DMS53 (cell line): ENCODE results near the gene FRAT2.
"Not testable (repeated sequence)": the region's sequence is repeated elsewhere in the genome, so short reads cannot be mapped to it uniquely, and the experiment has no call there.

Source experiments
- DNase-seq: peaks from one replicate; lab custom pipeline; 2025; lab: John Stamatoyannopoulos, UW

Gene FRAT2

GRCh38 chr10:97356318-97356914 lies 21.9 kb upstream of the FRAT2 start:
- DNase-seq: no peak

GRCh38 chr10:97355571-97355975 lies 21.0 kb upstream of the FRAT2 start:
- DNase-seq: no peak

- no peak for DNase-seq
These were observed 19.4 kb upstream of the FRAT2 start for GRCh38 chr10:97353945-97354344.

- no peak for DNase-seq
These were observed 15.4 kb upstream of the FRAT2 start for GRCh38 chr10:97349752-97350513.

- DNase-seq: no peak
These were observed 12.8 kb upstream of the FRAT2 start for GRCh38 chr10:97347317-97347716.

- not testable (repeated sequence) for DNase-seq
These were observed 9.1 kb upstream of the FRAT2 start for GRCh38 chr10:97343664-97344063.

- no peak for DNase-seq
These were observed 6.9 kb upstream of the FRAT2 start for GRCh38 chr10:97341416-97341815.

- no peak for DNase-seq
These were observed 3.5 kb upstream of the FRAT2 start for GRCh38 chr10:97338041-97338440.

GRCh38 chr10:97336942-97337831 lies 2.7 kb upstream of the FRAT2 start:
- peak; percentile 56 for DNase-seq

- no peak for DNase-seq
These were observed 1.9 kb upstream of the FRAT2 start for GRCh38 chr10:97336446-97336845.

GRCh38 chr10:97336006-97336405 lies 1.5 kb upstream of the FRAT2 start:
- no peak for DNase-seq

GRCh38 chr10:97335188-97335619 lies 675 bp upstream of the FRAT2 start:
- DNase-seq: no peak

GRCh38 chr10:97333601-97334369 lies 744 bp downstream of the FRAT2 start:
- peak; percentile 78 for DNase-seq

- no peak for DNase-seq
These were observed 1.3 kb downstream of the FRAT2 start for GRCh38 chr10:97333351-97333600.

- DNase-seq: peak; percentile 71
These were observed 1.8 kb downstream of the FRAT2 start for GRCh38 chr10:97332591-97333350.

- no peak for DNase-seq
These were observed 3.3 kb downstream of the FRAT2 start for GRCh38 chr10:97331153-97331703.

GRCh38 chr10:97329766-97330165 lies 4.8 kb downstream of the FRAT2 start:
- DNase-seq: no peak

- no peak for DNase-seq
These were observed 5.7 kb downstream of the FRAT2 start for GRCh38 chr10:97328646-97329453.

GRCh38 chr10:97327348-97328294 lies 6.9 kb downstream of the FRAT2 start:
- peak; percentile 93 for DNase-seq
